Measurements from ENCODE around the gene CDC20.

GRCh38 chr1:43368646-43369020 is 9.9 kb downstream of the CDC20 start:
- TF ChIP-seq POLR2AphosphoS5 (IDR thresholded peaks at IDR 0.05; ENCODE audit: low read depth, low read length) (no peak), REST (IDR thresholded peaks at IDR 0.05; ENCODE audit: insufficient read depth in 1 of 2, low read depth in 2 of 2, low read length in 2 of 2) (no peak), SIN3A (IDR thresholded peaks at IDR 0.05; ENCODE audit: borderline replicate concordance, insufficient read depth, low read length) (no peak), TAF1 (IDR thresholded peaks at IDR 0.05; ENCODE audit: borderline replicate concordance, insufficient read depth, low read length) (no peak)
